B cell (primary cell): ENCODE data around the gene KIRREL3. TPM values are rescaled to one million over a fixed set of nuclear protein-coding genes. Genes with fewer than 3 reads are reported as not detected.

ENCODE experiments used
- ATAC-seq: fragments of 200-7000 bp; cut with Tn5 transposase; one replicate; pipeline ENCODE4 v1.10.0; 2021; ENCODE audit warnings: low read depth, mild to moderate bottlenecking, moderate number of reproducible peaks, moderate library complexity
- CTCF ChIA-PET: fragments of 350-600 bp; sonication (Branson Sonifier 250); formaldehyde crosslinking; loops from one replicate; lab custom pipeline; 2021; ENCODE audit warnings: antibody characterized with exemption, inconsistent platforms; lab: Charles Lee
- POLR2A ChIA-PET: fragments of 350-600 bp; sonication (Branson Sonifier 250); formaldehyde crosslinking; loops from one replicate; lab custom pipeline; 2021; ENCODE audit warnings: antibody characterized with exemption; lab: Charles Lee
- DNase-seq: peaks from one replicate; pipeline ENCODE4 v3.0.0; 2013
- H2AFZ ChIP-seq: 2 replicates; pipeline ENCODE4 v1.6.1; 2012; ENCODE audit warnings: mild to moderate bottlenecking, low read depth, low read length; ENCODE audit not compliant: insufficient read depth, poor library complexity, severe bottlenecking
- H3K27ac ChIP-seq, 2 donors: 1 replicate in 1 of 2; 2 replicates in 1 of 2; pipeline ENCODE4 v1.5.1; 2012 to 2013; ENCODE audit warnings: low read length in 2 of 2, mild to moderate bottlenecking in 2 of 2, moderate library complexity in 1 of 2
- H3K27me3 ChIP-seq, 4 experiments: fragments of 200-600 bp in 1 of 4; sonication (generic) in 1 of 4; replicated peaks in 1 of 4; 1 replicate in 2 of 4; 2 replicates in 2 of 4; pipeline versions ENCODE4 v1.6.1 to v1.7.0; 2013 to 2016; ENCODE audit warnings: low read length in 3 of 4, mild to moderate bottlenecking in 2 of 4, mixed read lengths in 1 of 4, moderate library complexity in 1 of 4; ENCODE audit not compliant: insufficient read depth in 4 of 4, control insufficient read depth in 3 of 4; ENCODE audit errors: control extremely low read depth in 1 of 4
- H3K36me3 ChIP-seq, 2 experiments: replicated peaks in 1 of 2; 1 replicate in 1 of 2; 2 replicates in 1 of 2; pipeline versions ENCODE4 v1.6.1 to v1.7.1; 2013; ENCODE audit warnings: low read length in 1 of 2; ENCODE audit not compliant: insufficient read depth in 2 of 2, control insufficient read depth in 1 of 2; ENCODE audit errors: control extremely low read depth in 1 of 2, extremely low read depth in 1 of 2
- H3K4me1 ChIP-seq, 2 donors: fragments of 200-600 bp in 1 of 2; sonication (generic) in 1 of 2; 1 replicate in 1 of 2; 2 replicates in 1 of 2; pipeline versions ENCODE4 v1.5.1 to v1.6.1; 2013 to 2017; ENCODE audit warnings: low read length in 2 of 2; ENCODE audit not compliant: control insufficient read depth in 2 of 2, insufficient read depth in 2 of 2
- H3K4me2 ChIP-seq: replicated peaks from 2 replicates; pipeline ENCODE3; 2012; ENCODE audit warnings: mild to moderate bottlenecking, low read depth, low read length; ENCODE audit not compliant: poor library complexity, severe bottlenecking
- H3K4me3 ChIP-seq, 5 experiments: fragments of 200-600 bp in 1 of 5; sonication (generic) in 1 of 5; 1 replicate in 3 of 5; 2 replicates in 2 of 5; pipeline versions ENCODE4 v1.5.1 to v1.7.0; 2011 to 2016; ENCODE audit warnings: low read length in 4 of 5, mild to moderate bottlenecking in 4 of 5, low read depth in 2 of 5, control low read depth in 1 of 5, moderate library complexity in 1 of 5; ENCODE audit not compliant: insufficient read depth in 1 of 5; ENCODE audit errors: control extremely low read depth in 1 of 5, extremely low read depth in 1 of 5
- H3K79me2 ChIP-seq: fragments of 200-600 bp; sonication (generic); one replicate; pipeline ENCODE4 v1.6.0; 2016; ENCODE audit warnings: low read length; ENCODE audit not compliant: control insufficient read depth, insufficient read depth
- H3K9ac ChIP-seq: fragments of 200-600 bp; sonication (generic); 2 replicates; pipeline ENCODE4 v1.6.1; 2017; ENCODE audit warnings: mild to moderate bottlenecking, low read length, moderate library complexity
- H3K9me3 ChIP-seq, 3 donors: one replicate each; pipeline versions ENCODE4 v1.6.1 to v1.7.1; 2013; ENCODE audit warnings: low read length in 2 of 3; ENCODE audit not compliant: control insufficient read depth in 2 of 3, insufficient read depth in 1 of 3; ENCODE audit errors: control extremely low read depth in 1 of 3
- H4K20me1 ChIP-seq: 2 replicates; pipeline ENCODE4 v1.6.0; 2012; ENCODE audit warnings: mild to moderate bottlenecking, low read length; ENCODE audit not compliant: insufficient read depth, control insufficient read depth, poor library complexity, severe bottlenecking
- H3K27ac Mint-ChIP-seq: one replicate; pipeline ENCODE4 v1.8.0; 2021; ENCODE audit warnings: mixed read lengths
- H3K27me3 Mint-ChIP-seq: one replicate; pipeline ENCODE4 v1.8.0; 2021; ENCODE audit warnings: mixed read lengths
- H3K4me1 Mint-ChIP-seq: one replicate; pipeline ENCODE4 v1.8.0; 2021; ENCODE audit warnings: mixed read lengths
- H3K4me3 Mint-ChIP-seq: one replicate; pipeline ENCODE4 v1.8.0; 2021; ENCODE audit warnings: mixed read lengths
- H3K9me3 Mint-ChIP-seq: one replicate; pipeline ENCODE4 v1.8.0; 2022; ENCODE audit warnings: mixed read lengths; ENCODE audit not compliant: insufficient read depth
- CTCF ChIP-seq: fragments of 200-600 bp; IDR thresholded peaks from one replicate; pipeline ENCODE4 v1.8.0; 2022; ENCODE audit warnings: antibody characterized with exemption, mild to moderate bottlenecking
- EZH2 ChIP-seq: IDR thresholded peaks from 2 replicates; pipeline ENCODE4 v1.6.1; 2012; ENCODE audit warnings: borderline replicate concordance, low read depth, mild to moderate bottlenecking, moderate library complexity, low read length; ENCODE audit not compliant: insufficient read depth, poor library complexity, severe bottlenecking
- WGBS: methylation state at CpG from one replicate; pipeline ENCODE4 v1.1.5; 2013; ENCODE audit warnings: missing lambda C conversion rate; ENCODE audit not compliant: insufficient coverage; 5-methylcytosine and 5-hydroxymethylcytosine counted together
- intact Hi-C: fragments of 100-400 bp; cut with micrococcal nuclease; formaldehyde crosslinking; loops from one replicate; pipeline ENCODE4 v1.10.0; 2022
- polyA plus RNA-seq: library from polyadenylated mRNA; depleted of rRNA; stranded (reverse); fragments of >200 nt; gene quantifications from 2 replicates; pipeline ENCODE4 v1.2.3, GENCODE V29; 2012
- total RNA-seq, 2 donors: library from RNA; stranded (reverse); fragments of 120-200 nt in 1 of 2; gene quantifications; 1 replicate in 1 of 2; 2 replicates in 1 of 2; pipeline versions ENCODE4 v1.2.3 to v1.2.4, GENCODE V29; 2013 to 2022

Gene KIRREL3
- total and polyA plus RNA-seq, 2 donors (not counting 1 experiment from before 2014, with no cell fraction given): not detected

- 96% methylated on average over 3 of the region's 10 CpGs for WGBS
- Mint-ChIP-seq H3K4me1 (no peaks in the 10 kb centered on the region), H3K27ac (no peak overlapping the region), H3K4me3 (no peak overlapping the region), H3K9me3 (no peaks in the 10 kb centered on the region), H3K27me3 (peaks cover 10% of the 10 kb centered on the region)
- Histone ChIP-seq H3K79me2 (no peaks in the 10 kb centered on the region), H3K4me3 (no peak overlapping the region), H3K27ac (no peak overlapping the region), H3K36me3 (no peaks in the 10 kb centered on the region), H4K20me1 (no peaks in the 10 kb centered on the region), H3K9me3 (no peaks in the 10 kb centered on the region), H3K9ac (no peak overlapping the region), H2AFZ (no peak overlapping the region), H3K4me1 (no peaks in the 10 kb centered on the region), H3K27me3 (no peaks in the 10 kb centered on the region), H3K4me2 (no peak overlapping the region)
- ATAC-seq (no peak), DNase-seq (no peak)
- intact Hi-C loops: no loop called here
- POLR2A ChIA-PET: no interaction called here
- no peak for TF ChIP-seq EZH2
- no peak for TF ChIP-seq CTCF
- CTCF ChIA-PET: no interaction called here
Measured at GRCh38 chr11:126646701-126647557, 353.6 kb downstream of the KIRREL3 start.

- no peaks in the 10 kb centered on the region for H3K4me1 Mint-ChIP-seq
- no peak overlapping the region for H3K4me2 ChIP-seq
- ChIA-PET CTCF (no interaction called here), POLR2A (no interaction called here)
- DNase-seq (no peak), ATAC-seq (no peak)
- H2AFZ ChIP-seq: no peak overlapping the region
- no peaks in the 10 kb centered on the region for H3K36me3 ChIP-seq
- no peak overlapping the region for H3K4me3 ChIP-seq
- H3K27me3 Mint-ChIP-seq: peaks cover 8% of the 10 kb centered on the region
- no peak overlapping the region for H3K9ac ChIP-seq
- no peak overlapping the region for H3K27ac ChIP-seq
- no peaks in the 10 kb centered on the region for H3K9me3 ChIP-seq
- no peak overlapping the region for H3K27ac Mint-ChIP-seq
- H3K9me3 Mint-ChIP-seq: no peaks in the 10 kb centered on the region
- H3K4me3 Mint-ChIP-seq: no peak overlapping the region
- no peaks in the 10 kb centered on the region for H4K20me1 ChIP-seq
- 88% methylated on average over 7 of the region's 7 CpGs for WGBS
- no peaks in the 10 kb centered on the region for H3K79me2 ChIP-seq
- no peaks in the 10 kb centered on the region for H3K27me3 ChIP-seq
- intact Hi-C loops: no loop called here
- TF ChIP-seq EZH2 (no peak), CTCF (no peak)
- H3K4me1 ChIP-seq: no peaks in the 10 kb centered on the region
Measured at GRCh38 chr11:126645186-126645585, 355.4 kb downstream of the KIRREL3 start.
